Activated CD4-positive, CD25-positive, alpha-beta regulatory T cell treated with anti-CD3 and anti-CD28 coated beads, Interleukin-2, amount 50 U/mL, for 72 hours (primary cell): Measurements from ENCODE around the gene PARN.
"Not testable (repeated sequence)": the region's sequence is repeated elsewhere in the genome, so short reads cannot be mapped to it uniquely, and the experiment has no call there.

Source experiments
- DNase-seq: peaks from one replicate; pipeline ENCODE4 v3.0.0; 2021

PARN gene

GRCh38 chr16:14566599-14566998 is 63.5 kb downstream of the PARN start:
- DNase-seq = no peak

- DNase-seq = no peak
Measured at GRCh38 chr16:14565688-14566025, 64.4 kb downstream of the PARN start.

- no peak for DNase-seq
Measured at GRCh38 chr16:14564861-14565687, 65.0 kb downstream of the PARN start.

- DNase-seq = no peak
Measured at GRCh38 chr16:14564323-14564722, 65.7 kb downstream of the PARN start.

GRCh38 chr16:14562691-14563491 is 67.2 kb downstream of the PARN start:
- DNase-seq = no peak

GRCh38 chr16:14560523-14560922 is 69.5 kb downstream of the PARN start:
- no peak for DNase-seq

GRCh38 chr16:14559809-14560241 is 70.2 kb downstream of the PARN start:
- no peak for DNase-seq

- DNase-seq = no peak
Measured at GRCh38 chr16:14553447-14553846, 76.6 kb downstream of the PARN start.

GRCh38 chr16:14549789-14550153 is 80.3 kb downstream of the PARN start:
- DNase-seq = no peak

- DNase-seq = no peak
Measured at GRCh38 chr16:14548933-14549788, 80.9 kb downstream of the PARN start.

GRCh38 chr16:14545346-14545884 is 84.6 kb downstream of the PARN start:
- DNase-seq = no peak

- DNase-seq = not testable (repeated sequence)
Measured at GRCh38 chr16:14544846-14545245, 85.2 kb downstream of the PARN start.

GRCh38 chr16:14539631-14540030 is 90.4 kb downstream of the PARN start:
- DNase-seq = no peak

- no peak for DNase-seq
Measured at GRCh38 chr16:14539156-14539555, 90.9 kb downstream of the PARN start.

GRCh38 chr16:14538604-14539003 is 91.5 kb downstream of the PARN start:
- DNase-seq = no peak

- DNase-seq = no peak
Measured at GRCh38 chr16:14531613-14532012, 98.4 kb downstream of the PARN start.

GRCh38 chr16:14531101-14531500 is 99.0 kb downstream of the PARN start:
- DNase-seq = no peak

- DNase-seq = no peak
Measured at GRCh38 chr16:14530046-14530445, 100.0 kb downstream of the PARN start.

GRCh38 chr16:14529010-14529669 is 100.9 kb downstream of the PARN start:
- DNase-seq = no peak

- no peak for DNase-seq
Measured at GRCh38 chr16:14528306-14528705, 101.8 kb downstream of the PARN start.

GRCh38 chr16:14527411-14528044 is 102.5 kb downstream of the PARN start:
- DNase-seq = no peak

GRCh38 chr16:14525596-14525995 is 104.5 kb downstream of the PARN start:
- no peak for DNase-seq
